Colonic mucosa (tissue), 4 donors: ENCODE results near the gene SEMA3B. TPM values are rescaled to one million over a fixed set of nuclear protein-coding genes. Genes with fewer than 3 reads are reported as not detected.
A peak's percentile ranks its signal among the peaks of the same experiment; 100 is the strongest.

Experiments used
- DNase-seq: peaks from one replicate; pipeline ENCODE4 v3.0.0-alpha.2; 2020
- H3K27ac ChIP-seq: fragments of 200-600 bp; one replicate; pipeline ENCODE4 v1.8.0; 2021
- H3K27me3 ChIP-seq: fragments of 200-600 bp; one replicate; pipeline ENCODE4 v1.8.0; 2021
- H3K36me3 ChIP-seq: fragments of 200-600 bp; one replicate; pipeline ENCODE4 v1.8.0; 2021
- H3K4me1 ChIP-seq: fragments of 200-600 bp; one replicate; pipeline ENCODE4 v1.8.0; 2021; ENCODE audit warnings: mild to moderate bottlenecking
- H3K4me3 ChIP-seq: fragments of 200-600 bp; one replicate; pipeline ENCODE4 v1.8.0; 2021
- H3K9ac ChIP-seq, 2 donors: one replicate each; pipeline ENCODE4 v1.7.0; 2013; ENCODE audit warnings: control low read depth in 2 of 2, low read depth in 2 of 2, low read length in 2 of 2
- H3K9me3 ChIP-seq: fragments of 200-600 bp; one replicate; pipeline ENCODE4 v1.8.0; 2021
- CTCF ChIP-seq: fragments of 200-600 bp; IDR thresholded peaks from one replicate; pipeline ENCODE4 v1.8.0; 2022; ENCODE audit warnings: antibody characterized with exemption, mild to moderate bottlenecking
- intact Hi-C: fragments of 100-400 bp; cut with DNase I; formaldehyde crosslinking; loops from one replicate; pipeline ENCODE4 v1.14.1; 2022
- total RNA-seq, 2 donors: library from RNA; stranded (reverse); fragmentation: NEBNext Ultra II Directional in 1 of 2; extraction: Animal tissue kit (Norgen Biotek cat#: 25700) in 1 of 2; gene quantifications; one replicate each; pipeline ENCODE4 v1.2.1, GENCODE V29; 2021
- donor health status: healthy.
- donor health status: DM: no; HTN: no; CAD: no.
- donor health status: DM: no; HTN: no; CAD: no.

The SEMA3B gene
- 10 to 100 TPM; 51.6 to 57.0 TPM for total RNA-seq

- Histone ChIP-seq H3K27me3 (peaks cover 4% of the 10 kb centered on the region), H3K4me1 (peaks cover 25% of the 10 kb centered on the region), H3K27ac (peak within 1 kb of the TSS; percentile 85), H3K9me3 (no peaks in the 10 kb centered on the region), H3K9ac (peak within 1 kb of the TSS; percentile 88 to 91), H3K4me3 (peak within 1 kb of the TSS; percentile 35), H3K36me3 (no peaks in the 10 kb centered on the region)
- intact Hi-C loops = no loop called here
- TF ChIP-seq CTCF = no peak
- DNase-seq = peak; percentile 88
Measured at GRCh38 chr3:50268703-50269451, at the start of gene SEMA3B. Gene SEMA3B, plus strand, starts transcription at chr3:50269147. Its CDS starts 94 bp downstream, at chr3:50269241.

GRCh38 chr3:50219285-50219684 is 49.7 kb upstream of the SEMA3B start:
- no peak overlapping the region for H3K4me3 ChIP-seq
- no peaks in the 10 kb centered on the region for H3K27me3 ChIP-seq
- no peaks in the 10 kb centered on the region for H3K9me3 ChIP-seq
- H3K27ac ChIP-seq = no peak overlapping the region
- no peaks in the 10 kb centered on the region for H3K36me3 ChIP-seq
- intact Hi-C loops = no loop called here
- H3K9ac ChIP-seq = no peak overlapping the region
- no peak for DNase-seq
- H3K4me1 ChIP-seq = no peaks in the 10 kb centered on the region
- no peak for TF ChIP-seq CTCF

GRCh38 chr3:50220109-50220508 is 48.8 kb upstream of the SEMA3B start:
- Histone ChIP-seq H3K27ac (no peak overlapping the region), H3K4me3 (no peak overlapping the region), H3K4me1 (no peaks in the 10 kb centered on the region), H3K36me3 (no peaks in the 10 kb centered on the region), H3K27me3 (no peaks in the 10 kb centered on the region), H3K9ac (no peak overlapping the region), H3K9me3 (no peaks in the 10 kb centered on the region)
- no peak for TF ChIP-seq CTCF
- intact Hi-C loops = no loop called here
- DNase-seq = no peak

GRCh38 chr3:50221051-50221410 is 47.9 kb upstream of the SEMA3B start:
- no peak for DNase-seq
- no peaks in the 10 kb centered on the region for H3K27me3 ChIP-seq
- intact Hi-C loops = no loop called here
- H3K36me3 ChIP-seq = no peaks in the 10 kb centered on the region
- H3K4me1 ChIP-seq = no peaks in the 10 kb centered on the region
- no peak overlapping the region for H3K9ac ChIP-seq
- no peak overlapping the region for H3K27ac ChIP-seq
- H3K9me3 ChIP-seq = no peaks in the 10 kb centered on the region
- no peak overlapping the region for H3K4me3 ChIP-seq
- no peak for TF ChIP-seq CTCF

- DNase-seq = no peak
- H3K27me3 ChIP-seq = no peaks in the 10 kb centered on the region
- no peak overlapping the region for H3K9ac ChIP-seq
- intact Hi-C loops = no loop called here
- no peaks in the 10 kb centered on the region for H3K4me1 ChIP-seq
- H3K27ac ChIP-seq = no peak overlapping the region
- no peaks in the 10 kb centered on the region for H3K9me3 ChIP-seq
- no peak overlapping the region for H3K4me3 ChIP-seq
- TF ChIP-seq CTCF = no peak
- H3K36me3 ChIP-seq = no peaks in the 10 kb centered on the region
Measured at GRCh38 chr3:50221411-50222168, 47.4 kb upstream of the SEMA3B start.
